GM21619 (cell line): Measurements from ENCODE around the gene PLXNA4.

Experiments used
- ATAC-seq: cut with Tn5 transposase; IDR thresholded peaks from one replicate; pipeline ENCODE4 v1.9.1; 2021; ENCODE audit not compliant: unreplicated experiment

Gene PLXNA4

DNA sequence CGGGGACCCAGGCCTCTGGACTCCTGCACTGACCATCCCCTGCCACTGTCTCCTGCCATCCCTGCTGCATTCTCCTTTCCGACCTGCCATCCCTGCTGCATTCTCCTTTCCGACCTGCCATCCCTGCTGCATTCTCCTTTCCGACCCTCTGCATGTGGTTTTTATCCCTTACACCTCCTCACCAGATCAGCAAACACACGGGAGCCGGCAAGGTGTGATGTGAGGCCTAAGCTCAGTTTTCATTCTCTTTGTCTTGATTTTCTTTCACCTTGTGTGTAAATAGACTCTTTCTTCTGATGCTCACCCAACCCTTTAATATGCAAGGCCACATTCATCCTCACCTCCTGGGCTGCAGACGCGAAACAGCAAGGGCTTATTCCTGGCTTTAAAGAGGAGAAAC is 11.4 kb downstream of the PLXNA4 start:
- no peak for ATAC-seq

- no peak for ATAC-seq
Measured at GRCh38 chr7:132564090-132564489, 12.2 kb downstream of the PLXNA4 start.

DNA sequence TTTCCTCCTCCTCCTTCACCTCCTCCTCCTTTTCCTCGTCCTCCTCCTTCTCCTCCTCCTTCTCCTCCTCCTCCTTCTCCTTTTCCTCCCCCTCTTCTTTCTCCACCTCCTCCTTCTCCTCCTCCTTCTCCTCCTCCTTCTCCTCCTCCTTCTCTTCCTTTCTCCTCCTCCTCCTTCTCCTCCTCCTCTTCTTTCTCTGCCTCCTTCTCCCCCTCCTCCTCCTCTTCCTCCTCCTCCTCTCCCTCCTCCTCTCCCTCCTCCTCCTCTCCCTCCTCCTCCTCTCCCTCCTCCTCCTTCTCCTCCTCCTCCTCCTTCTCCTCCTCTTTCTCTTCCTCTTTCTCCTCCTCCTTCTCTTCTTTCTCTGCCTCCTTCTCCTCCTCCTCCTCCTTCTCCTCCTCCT is 13.6 kb downstream of the PLXNA4 start:
- ATAC-seq, result no peak

DNA sequence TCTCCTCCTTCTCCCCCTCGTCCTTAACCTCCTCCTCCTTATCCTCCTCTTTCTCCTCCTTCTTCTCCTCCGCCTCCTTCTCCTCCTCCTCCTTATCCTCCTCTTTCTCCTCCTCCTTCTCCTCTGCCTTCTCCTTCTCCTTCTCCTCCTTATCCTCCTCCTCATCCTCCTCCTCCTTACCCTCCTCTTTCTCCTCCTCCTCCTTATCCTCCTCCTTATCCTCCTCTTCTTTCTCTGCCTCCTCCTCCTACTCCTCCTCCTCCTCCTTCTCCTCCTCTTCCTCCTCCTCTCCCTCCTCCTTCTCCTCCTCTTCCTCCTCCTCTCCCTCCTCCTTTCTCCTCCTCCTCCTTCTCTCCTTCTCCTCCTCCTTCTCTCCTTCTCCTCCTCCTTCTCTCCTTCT is 14.5 kb downstream of the PLXNA4 start:
- no peak for ATAC-seq

- no peak for ATAC-seq
Measured at GRCh38 chr7:132560825-132561529, 15.3 kb downstream of the PLXNA4 start.

DNA sequence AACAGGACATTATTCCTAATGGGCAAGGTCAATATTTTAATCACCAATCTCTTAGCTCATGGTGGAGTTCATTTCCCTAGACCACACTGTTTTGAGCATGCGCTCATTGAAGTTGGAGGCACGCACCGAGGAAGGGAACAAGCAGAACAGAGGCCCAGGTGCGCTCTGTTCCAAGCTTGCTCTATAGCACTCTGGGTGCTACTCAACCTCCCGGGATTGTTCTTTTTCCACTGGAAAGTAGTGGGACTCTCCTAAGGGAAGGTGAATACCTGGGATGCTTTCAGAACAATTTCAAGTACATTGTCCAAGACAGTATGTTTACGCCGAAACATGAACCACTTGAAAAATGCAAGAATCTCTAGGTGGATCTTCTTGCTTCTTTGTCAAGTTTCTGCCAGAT is 16.2 kb downstream of the PLXNA4 start:
- no peak for ATAC-seq

- no peak for ATAC-seq
Measured at GRCh38 chr7:132558815-132559214, 17.5 kb downstream of the PLXNA4 start.

DNA sequence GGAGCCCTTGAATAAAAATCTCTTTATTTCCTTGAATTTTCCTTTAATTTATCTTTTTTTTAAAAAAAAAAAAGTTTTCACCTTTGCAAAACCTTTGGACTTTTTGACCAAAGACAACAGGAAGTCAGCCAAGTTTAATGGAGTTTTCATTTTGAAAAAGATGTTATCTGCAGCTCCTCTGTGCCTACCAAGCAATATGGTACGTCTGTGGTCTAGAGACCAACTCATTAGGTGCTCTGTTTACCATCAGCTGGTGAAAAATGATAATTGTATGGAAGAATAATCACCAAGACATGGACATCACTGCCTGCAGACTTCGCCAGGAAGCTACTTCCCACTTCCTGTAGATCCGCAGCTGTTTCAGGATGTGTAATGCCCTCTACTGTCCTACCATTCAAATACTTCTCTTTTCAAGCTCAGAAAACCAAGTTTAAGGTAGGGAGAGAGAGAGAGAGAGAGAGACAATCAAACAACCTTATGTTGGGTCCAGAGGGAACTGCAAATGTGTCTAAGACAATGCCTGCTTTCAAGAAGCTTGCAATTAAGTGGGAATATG is 18.7 kb downstream of the PLXNA4 start:
- no peak for ATAC-seq

GRCh38 chr7:132554446-132554845 is 21.8 kb downstream of the PLXNA4 start:
- ATAC-seq, result no peak

GRCh38 chr7:132553031-132553430 is 23.2 kb downstream of the PLXNA4 start:
- ATAC-seq, result no peak

DNA sequence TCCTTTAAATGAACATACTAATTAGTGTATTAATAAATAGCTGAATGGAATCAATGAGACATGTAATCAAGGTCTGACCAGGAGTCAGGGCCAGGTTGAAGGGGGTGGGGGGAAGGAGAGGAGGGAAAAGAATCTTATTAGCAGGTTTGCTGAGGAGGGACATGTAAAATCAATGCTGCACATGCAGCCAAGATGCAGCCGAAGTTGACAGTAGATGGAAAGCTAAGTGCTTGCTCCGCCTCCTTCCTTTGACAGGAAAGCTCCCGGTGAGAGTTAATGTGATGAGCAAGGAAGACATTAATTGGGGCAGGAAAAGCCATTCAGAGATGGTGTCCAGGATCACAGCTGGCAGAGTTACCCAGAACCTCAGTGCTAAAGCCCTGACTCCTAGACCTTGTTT is 24.4 kb downstream of the PLXNA4 start:
- ATAC-seq, result no peak

DNA sequence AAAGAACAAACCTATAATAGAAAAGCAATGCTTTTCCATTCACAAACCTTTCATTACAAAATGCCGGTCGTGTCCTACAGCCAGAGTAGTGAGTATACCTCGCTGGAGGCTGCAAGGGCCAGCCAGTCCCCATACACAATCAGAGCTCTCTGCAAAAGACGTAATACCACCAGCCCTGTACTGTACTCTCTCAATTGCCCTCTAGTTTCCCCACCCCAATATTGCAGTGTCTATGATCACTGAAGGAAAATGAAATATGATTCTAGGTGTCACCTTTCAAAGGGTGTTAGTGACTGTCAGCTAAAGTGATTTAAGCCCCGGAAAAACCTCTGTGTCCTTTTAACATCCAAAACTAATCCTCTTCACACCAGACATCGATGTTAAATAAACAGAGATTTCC is 24.8 kb downstream of the PLXNA4 start:
- ATAC-seq, result no peak

DNA sequence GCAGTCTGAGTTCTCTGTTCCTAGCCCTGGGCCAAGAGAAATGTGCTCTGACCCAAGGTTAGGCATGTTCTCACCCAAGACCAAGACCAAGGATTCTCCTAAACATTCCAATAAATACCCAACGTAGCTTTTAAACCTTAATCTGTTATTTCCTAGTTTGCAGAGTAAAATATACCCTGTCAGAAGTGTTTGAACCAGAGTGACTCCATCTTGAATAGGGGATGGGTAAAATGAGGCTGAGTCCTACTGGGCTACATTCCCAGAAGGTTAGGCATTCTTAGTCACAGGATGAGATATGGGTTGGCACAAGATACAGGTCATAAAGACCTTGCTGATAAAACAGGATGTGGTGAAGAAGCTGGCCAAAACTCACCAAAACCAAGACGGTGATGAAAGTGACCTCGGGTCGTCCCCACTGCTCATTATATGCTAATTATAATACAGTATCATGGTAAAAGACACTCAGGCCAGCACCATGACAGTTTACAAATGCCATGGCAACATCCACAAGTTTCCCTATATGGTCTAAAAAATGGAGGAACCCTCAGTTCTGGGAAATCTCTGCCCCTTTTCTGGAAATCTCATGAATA is 27.7 kb downstream of the PLXNA4 start:
- ATAC-seq, result no peak

GRCh38 chr7:132547821-132548220 is 28.4 kb downstream of the PLXNA4 start:
- ATAC-seq, result no peak

GRCh38 chr7:132546366-132547127 is 29.7 kb downstream of the PLXNA4 start:
- no peak for ATAC-seq

DNA sequence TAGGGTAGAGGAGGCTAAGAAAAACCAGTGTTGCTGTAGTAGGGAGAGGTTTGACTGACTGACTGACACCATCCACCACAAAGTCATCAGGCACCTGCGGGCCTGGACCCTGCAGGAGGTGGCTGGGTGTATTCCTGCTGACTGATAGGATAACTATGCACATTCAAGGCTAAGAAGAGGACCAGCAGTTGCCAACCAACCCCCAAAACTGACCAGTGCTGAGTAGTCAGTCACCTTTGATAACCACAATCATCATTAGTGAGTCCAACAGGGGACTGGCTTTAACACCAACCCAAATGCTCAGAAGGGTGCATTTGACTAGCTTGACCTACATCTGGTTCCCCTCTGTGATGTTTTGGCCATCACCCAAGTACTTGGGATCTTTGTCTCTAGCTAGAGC is 30.5 kb downstream of the PLXNA4 start:
- no peak for ATAC-seq

- ATAC-seq, result no peak
Measured at GRCh38 chr7:132544999-132545398, 31.3 kb downstream of the PLXNA4 start.

DNA sequence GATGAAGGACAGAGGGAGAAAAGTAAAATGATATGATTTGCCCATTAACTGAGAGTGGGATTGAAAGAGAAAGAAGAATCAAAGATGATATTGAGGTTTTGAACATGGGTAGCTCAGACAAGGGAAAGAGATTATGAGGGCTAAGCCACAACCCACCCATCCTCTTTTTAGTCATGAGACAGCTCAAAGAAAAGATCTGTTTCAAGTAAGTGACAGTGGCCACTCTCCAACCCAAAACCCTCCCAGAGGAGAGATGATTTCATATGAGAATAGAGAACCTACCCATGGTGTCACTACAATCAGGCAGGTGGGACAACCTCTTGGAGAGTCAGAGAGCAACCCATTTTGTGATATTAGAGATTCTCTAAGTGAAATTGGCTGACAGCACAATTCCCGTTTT is 32.2 kb downstream of the PLXNA4 start:
- ATAC-seq, result no peak

DNA sequence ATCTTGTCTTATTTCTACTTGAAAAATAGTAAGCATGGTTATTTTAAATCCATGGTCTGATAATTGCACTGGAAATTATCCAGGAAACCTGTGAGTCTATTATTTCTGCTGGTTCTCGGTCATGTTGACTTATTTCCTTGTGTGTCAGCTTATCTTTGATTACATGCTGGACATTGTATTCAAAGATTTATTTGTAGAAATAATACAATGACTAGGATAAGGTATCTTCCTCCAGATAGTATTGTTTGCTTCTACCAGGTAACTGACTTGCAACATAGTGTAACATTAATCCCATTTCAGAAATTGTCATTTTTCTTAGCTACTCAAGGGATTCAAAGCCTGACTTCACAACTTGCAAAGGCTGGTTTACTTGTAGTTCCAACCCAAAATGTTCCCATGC is 33.4 kb downstream of the PLXNA4 start:
- no peak for ATAC-seq

GRCh38 chr7:132541656-132542055 is 34.6 kb downstream of the PLXNA4 start:
- ATAC-seq, result no peak

GRCh38 chr7:132537456-132538145 is 38.7 kb downstream of the PLXNA4 start:
- no peak for ATAC-seq
